ENCODE data around the gene MPHOSPH6. TPM values are rescaled to one million over a fixed set of nuclear protein-coding genes. Genes with fewer than 3 reads are reported as not detected.

The MPHOSPH6 gene
- total and polyA plus RNA-seq, 2 of the 8 experiments (the other 6 are each of a cell fraction or from before 2014, with no cell fraction given), result 19.7 to 32.9 TPM

DNA sequence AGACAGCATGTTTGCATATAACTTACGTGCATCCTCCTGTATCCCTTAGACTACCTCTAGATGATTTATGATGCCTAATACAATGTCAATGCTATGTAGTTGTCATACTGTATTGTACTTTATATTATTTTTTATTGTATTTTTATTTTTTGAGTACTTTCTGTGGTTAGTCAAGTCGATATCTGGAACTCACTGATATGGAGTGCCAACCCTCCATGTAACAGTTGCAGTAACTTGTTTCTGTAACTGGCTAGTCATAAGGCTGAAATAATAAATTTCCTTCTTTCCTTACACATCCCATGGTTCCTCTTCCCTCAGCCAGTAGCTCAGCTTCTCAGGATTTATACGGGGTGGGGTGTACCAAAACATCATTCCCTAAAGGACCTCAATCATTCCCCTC, 23.5 kb downstream of the MPHOSPH6 start:
- Histone ChIP-seq H3K9me3 (ENCODE audit: insufficient read depth in 2 of 2, low read depth in 1 of 2, low read length in 1 of 2) (no peaks in the 10 kb centered on the region), H4K5ac (ENCODE audit: insufficient read length, low read depth, low read length) (no peak overlapping the region), H4K91ac (replicated peaks; ENCODE audit: insufficient read length, low read length) (no peak overlapping the region), H3K79me2 (ENCODE audit: control insufficient read depth in 1 of 2, insufficient read depth in 2 of 2, low read length in 2 of 2) (no peaks in the 10 kb centered on the region), H2BK5ac (ENCODE audit: low read depth, low read length) (no peak overlapping the region), H3K56ac (replicated peaks; ENCODE audit: insufficient read length, low read depth, low read length) (no peak overlapping the region), H3K4me1 (replicated peaks in 1 of 4; ENCODE audit: control insufficient read depth in 3 of 4, insufficient read depth in 4 of 4, low read length in 3 of 4) (no peaks in the 10 kb centered on the region), H3K27me3 (replicated peaks in 1 of 4; ENCODE audit: control insufficient read depth in 3 of 4, extremely low read depth in 1 of 4, insufficient read depth in 3 of 4, low read length in 3 of 4) (no peaks in the 10 kb centered on the region; a peak in 1 of 7 replicates), H2AFZ (ENCODE audit: low read length) (no peak overlapping the region), H3K18ac (ENCODE audit: extremely low read depth, low read length) (no peak overlapping the region), H3K4me2 (ENCODE audit: insufficient read depth in 1 of 2, low read depth in 2 of 2, low read length in 2 of 2) (no peak overlapping the region), H2AK5ac (ENCODE audit: low read depth, low read length) (no peak overlapping the region), H3K23ac (ENCODE audit: insufficient read length) (no peak overlapping the region), H2BK12ac (ENCODE audit: low read depth, low read length) (no peak overlapping the region), H3K27ac (ENCODE audit: low read depth, low read length) (no peak overlapping the region), H2BK120ac (replicated peaks; ENCODE audit: low read depth, low read length) (no peak overlapping the region), H3K79me1 (ENCODE audit: low read depth, low read length) (no peaks in the 10 kb centered on the region), H4K8ac (ENCODE audit: extremely low read depth, insufficient read depth, low read length) (no peak overlapping the region), H2BK20ac (ENCODE audit: low read length) (no peak overlapping the region), H3K23me2 (ENCODE audit: low read depth, low read length) (peaks cover 2% of the 10 kb centered on the region; the same call in 1 of the 2 replicates), H4K20me1 (replicated peaks in 1 of 2; ENCODE audit: control insufficient read depth in 1 of 2, insufficient read depth in 2 of 2, low read length in 2 of 2) (no peaks in the 10 kb centered on the region), H2BK15ac (ENCODE audit: low read length) (no peak overlapping the region), H3K36me3 (ENCODE audit: control insufficient read depth in 2 of 4, insufficient read depth in 4 of 4, low read length in 3 of 4) (peaks cover 0 to 49% (median 22%) of the 10 kb centered on the region in 4 experiments; a peak in 7 of 8 replicates), H3K4me3 (ENCODE audit: extremely low read depth in 1 of 4, insufficient read depth in 2 of 4, low read depth in 3 of 4, low read length in 4 of 4) (no peak overlapping the region), H3K4ac (replicated peaks; ENCODE audit: insufficient read length, low read depth, low read length) (no peak overlapping the region), H3K14ac (ENCODE audit: insufficient read length) (no peak overlapping the region), H3K9ac (replicated peaks in 1 of 4; ENCODE audit: extremely low read depth in 1 of 4, low read depth in 3 of 4, low read length in 3 of 4) (no peak overlapping the region)
- TF ChIP-seq ZNF274 (IDR thresholded peaks at IDR 0.05; ENCODE audit: borderline replicate concordance, extremely low read depth, low read length), result no peak
- no peak for TF ChIP-seq EGR1 (IDR thresholded peaks at IDR 0.05; ENCODE audit: borderline replicate concordance, low read depth, low read length)
- no peak for TF ChIP-seq PHF8 (conservative IDR thresholded peaks at IDR 0.05; ENCODE audit: low read depth, low read length)
- no peak for TF ChIP-seq POU5F1 (IDR thresholded peaks at IDR 0.05; ENCODE audit: low read depth, low read length)
- no peak for TF ChIP-seq TCF12 (IDR thresholded peaks at IDR 0.05; ENCODE audit: low read depth, low read length)
- TF ChIP-seq, protein P1, sequence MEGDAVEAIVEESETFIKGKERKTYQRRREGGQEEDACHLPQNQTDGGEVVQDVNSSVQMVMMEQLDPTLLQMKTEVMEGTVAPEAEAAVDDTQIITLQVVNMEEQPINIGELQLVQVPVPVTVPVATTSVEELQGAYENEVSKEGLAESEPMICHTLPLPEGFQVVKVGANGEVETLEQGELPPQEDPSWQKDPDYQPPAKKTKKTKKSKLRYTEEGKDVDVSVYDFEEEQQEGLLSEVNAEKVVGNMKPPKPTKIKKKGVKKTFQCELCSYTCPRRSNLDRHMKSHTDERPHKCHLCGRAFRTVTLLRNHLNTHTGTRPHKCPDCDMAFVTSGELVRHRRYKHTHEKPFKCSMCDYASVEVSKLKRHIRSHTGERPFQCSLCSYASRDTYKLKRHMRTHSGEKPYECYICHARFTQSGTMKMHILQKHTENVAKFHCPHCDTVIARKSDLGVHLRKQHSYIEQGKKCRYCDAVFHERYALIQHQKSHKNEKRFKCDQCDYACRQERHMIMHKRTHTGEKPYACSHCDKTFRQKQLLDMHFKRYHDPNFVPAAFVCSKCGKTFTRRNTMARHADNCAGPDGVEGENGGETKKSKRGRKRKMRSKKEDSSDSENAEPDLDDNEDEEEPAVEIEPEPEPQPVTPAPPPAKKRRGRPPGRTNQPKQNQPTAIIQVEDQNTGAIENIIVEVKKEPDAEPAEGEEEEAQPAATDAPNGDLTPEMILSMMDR (IDR thresholded peaks at IDR 0.05; ENCODE audit: control extremely low read depth in 1 of 3, insufficient read depth in 1 of 3, low read depth in 1 of 3, low read length in 3 of 3), result no peak
- TF ChIP-seq RXRA (IDR thresholded peaks at IDR 0.05; ENCODE audit: insufficient read depth, low read depth, low read length), result no peak
- no peak for TF ChIP-seq SAP30 (IDR thresholded peaks at IDR 0.05; ENCODE audit: insufficient read depth, insufficient replicate concordance, low read length)
- FAIRE-seq (no peak), DNase-seq (ENCODE audit: low read depth in 1 of 2, low spot score in 2 of 2) (no peak)
- 62% methylated on average over 3 of the region's 3 CpGs; no CpG with 5 or more reads in 1 of the 2 experiments for WGBS, 2 experiments (ENCODE audit: extremely low coverage in 1 of 2, insufficient coverage in 1 of 2, insufficient read length in 1 of 2, insufficient replicate concordance in 2 of 2, low coverage in 1 of 2, low lambda C conversion rate in 2 of 2, missing lambda C conversion rate in 1 of 2)
- ChIA-PET CTCF (ENCODE audit: partially characterized antibody) (no interaction called here), POLR2A (ENCODE audit: partially characterized antibody) (no interaction called here)

Data from H1 (cell line).